C4-2B (cell line): ENCODE data around the gene TTBK2.

ENCODE experiments used
- H3K27ac ChIP-seq: fragments of 450-650 bp; 2 replicates; pipeline ENCODE4 v1.5.1; 2017
- CTCF ChIP-seq: fragments of 450-650 bp; conservative IDR thresholded peaks from 2 replicates; pipeline ENCODE4 v1.5.1; 2017; ENCODE audit warnings: mild to moderate bottlenecking
- ZFX ChIP-seq: fragments of 450-650 bp; IDR thresholded peaks from 2 replicates; pipeline ENCODE4 v1.6.1; 2017

The TTBK2 gene

GRCh38 chr15:42704492-42704926, 216.1 kb downstream of the TTBK2 start:
- H3K27ac ChIP-seq: no peak overlapping the region
- TF ChIP-seq CTCF: peak; percentile 96
- no peak for TF ChIP-seq ZFX

- TF ChIP-seq CTCF (no peak), ZFX (no peak)
- H3K27ac ChIP-seq: no peak overlapping the region
Observed at GRCh38 chr15:42696626-42697025, 224.0 kb downstream of the TTBK2 start.

GRCh38 chr15:42695527-42696071, 225.0 kb downstream of the TTBK2 start:
- TF ChIP-seq CTCF (no peak), ZFX (no peak)
- no peak overlapping the region; the same call in 1 of the 2 replicates for H3K27ac ChIP-seq

GRCh38 chr15:42694398-42694797, 226.2 kb downstream of the TTBK2 start:
- TF ChIP-seq ZFX (no peak), CTCF (no peak)
- H3K27ac ChIP-seq: no peak overlapping the region

- TF ChIP-seq ZFX: no peak
Observed at GRCh38 chr15:42693942-42694341, 226.6 kb downstream of the TTBK2 start.

GRCh38 chr15:42693496-42693895, 227.1 kb downstream of the TTBK2 start:
- TF ChIP-seq CTCF (no peak), ZFX (no peak)
- H3K27ac ChIP-seq: no peak overlapping the region

More at GRCh38 chr15:42693942-42694341, 226.6 kb downstream of the TTBK2 start:
- H3K27ac ChIP-seq: no peak overlapping the region

GRCh38 chr15:42692997-42693396, 227.6 kb downstream of the TTBK2 start:
- no peak overlapping the region for H3K27ac ChIP-seq
- TF ChIP-seq CTCF (no peak), ZFX (no peak)

GRCh38 chr15:42692536-42692935, 228.0 kb downstream of the TTBK2 start:
- H3K27ac ChIP-seq: no peak overlapping the region
- TF ChIP-seq ZFX: no peak
